BJ (cell line): ENCODE measurements around the gene ERGIC2. TPM values are rescaled to one million over a fixed set of nuclear protein-coding genes. Genes with fewer than 3 reads are reported as not detected.

Experiments used
- CTCF ChIA-PET: fragments of 350-600 bp; formaldehyde crosslinking; extraction: SDS; loops from one replicate; lab custom pipeline; 2021; ENCODE audit warnings: antibody characterized with exemption, inconsistent platforms; lab: Yijun Ruan, JAX
- POLR2A ChIA-PET: fragments of 300-600 bp; sonication (Branson Sonifier 250); formaldehyde crosslinking; extraction: SDS; loops from one replicate; lab custom pipeline; 2021; ENCODE audit warnings: antibody characterized with exemption; lab: Charles Lee
- DNase-seq: peaks from one replicate; pipeline ENCODE4 v3.0.0-alpha.2; 2011; ENCODE audit warnings: low read depth
- H3K27me3 ChIP-seq: 2 replicates; pipeline ENCODE4 v1.6.0; 2011; ENCODE audit warnings: low read length; ENCODE audit not compliant: control insufficient read depth, insufficient read depth
- H3K36me3 ChIP-seq: 2 replicates; pipeline ENCODE4 v1.5.1; 2011; ENCODE audit warnings: low read length; ENCODE audit not compliant: control insufficient read depth, insufficient read depth
- H3K4me3 ChIP-seq: 2 replicates; pipeline ENCODE4 v1.5.1; 2011; ENCODE audit warnings: low read depth, mild to moderate bottlenecking, control low read depth, low read length
- CTCF ChIP-seq: IDR thresholded peaks from 2 replicates; pipeline ENCODE4 v1.5.1; 2011; ENCODE audit warnings: low read depth, mild to moderate bottlenecking, control low read depth, inconsistent platforms, low read length, moderate library complexity; ENCODE audit not compliant: insufficient read depth
- polyA minus RNA-seq: library from RNA; depleted of rRNA, polyadenylated mRNA; stranded (reverse); fragments of >200 nt; gene quantifications from 2 replicates; pipeline ENCODE4 v1.2.3, GENCODE V29; 2011; rRNA and poly(A)+ RNA removed
- polyA plus RNA-seq: library from polyadenylated mRNA; depleted of rRNA; stranded (reverse); fragments of >200 nt; gene quantifications from 2 replicates; pipeline ENCODE4 v1.2.3, GENCODE V29; 2011; rRNA removed

Gene ERGIC2
- polyA plus RNA-seq, result 16.9 and 43.1 TPM in 2 replicates
- 10.7 and 13.9 TPM in 2 replicates for polyA minus RNA-seq

GRCh38 chr12:29380536-29381523 lies at the start of gene ERGIC2:
Gene ERGIC2, minus strand, starts transcription at chr12:29381172. Its CDS starts 9,539 bp downstream, at chr12:29371633.
- peak within 1 kb of the TSS; percentile 92 for H3K4me3 ChIP-seq
- DNase-seq, result peak; percentile 90
- POLR2A ChIA-PET, result no interaction called here
- no peak for TF ChIP-seq CTCF
- no peaks in the 10 kb centered on the region for H3K27me3 ChIP-seq
- H3K36me3 ChIP-seq, result no peaks in the 10 kb centered on the region
- CTCF ChIA-PET, result no interaction called here

- Histone ChIP-seq H3K27me3 (no peaks in the 10 kb centered on the region), H3K4me3 (no peak overlapping the region), H3K36me3 (no peaks in the 10 kb centered on the region)
- DNase-seq, result no peak
- POLR2A ChIA-PET, result no interaction called here
- TF ChIP-seq CTCF, result no peak
- CTCF ChIA-PET, result no interaction called here
These were observed 49.7 kb upstream of the ERGIC2 start for GRCh38 chr12:29430716-29431044.

- no peaks in the 10 kb centered on the region for H3K27me3 ChIP-seq
- DNase-seq, result no peak
- POLR2A ChIA-PET, result no interaction called here
- no peaks in the 10 kb centered on the region for H3K36me3 ChIP-seq
- no peak for TF ChIP-seq CTCF
- CTCF ChIA-PET, result no interaction called here
- H3K4me3 ChIP-seq, result no peak overlapping the region
These were observed 49.2 kb upstream of the ERGIC2 start for GRCh38 chr12:29429999-29430715.

GRCh38 chr12:29428633-29429032 lies 47.7 kb upstream of the ERGIC2 start:
- POLR2A ChIA-PET, result no interaction called here

More at GRCh38 chr12:29428633-29429032, 47.7 kb upstream of the ERGIC2 start:
- no peak for TF ChIP-seq CTCF
- peak; percentile 27 for DNase-seq
- CTCF ChIA-PET, result interaction anchor here (1.1 kb wide), 1 partner anchor 12 kb away, joined by 3 read pairs; no protein-coding TSS in a partner anchor
- Histone ChIP-seq H3K27me3 (no peaks in the 10 kb centered on the region), H3K36me3 (no peaks in the 10 kb centered on the region), H3K4me3 (no peak overlapping the region)
